Subcutaneous adipose tissue (tissue), 4 donors: ENCODE measurements around the gene ARF5. TPM values are rescaled to one million over a fixed set of nuclear protein-coding genes. Genes with fewer than 3 reads are reported as not detected.

Experiments
- CTCF ChIP-seq: fragments of 450-650 bp; IDR thresholded peaks from one replicate; pipeline ENCODE4 v1.5.1; 2016; ENCODE audit warnings: low read depth, mild to moderate bottlenecking, control low read depth, antibody characterized with exemption, moderate library complexity
- total RNA-seq, 4 donors: library from RNA; depleted of rRNA; stranded (reverse); fragments of >200 nt; gene quantifications; one replicate each; pipeline ENCODE4 v1.1.0, GENCODE V29; 2016

The ARF5 gene
- total RNA-seq, 4 donors from 2014 or later, result 64.9 to 140 (median 116) TPM

- TF ChIP-seq CTCF, result no peak
Measured at GRCh38 chr7:127608446-127608845, 20.2 kb downstream of the ARF5 start.

GRCh38 chr7:127609297-127609696, 21.1 kb downstream of the ARF5 start:
- no peak for TF ChIP-seq CTCF

- TF ChIP-seq CTCF, result no peak
Measured at GRCh38 chr7:127612263-127612662, 24.1 kb downstream of the ARF5 start.

GRCh38 chr7:127616724-127617123, 28.5 kb downstream of the ARF5 start:
- no peak for TF ChIP-seq CTCF

- no peak for TF ChIP-seq CTCF
Measured at GRCh38 chr7:127618042-127618441, 29.8 kb downstream of the ARF5 start, which contains the start of gene PAX4. TSS of gene PAX4 (minus strand) at chr7:127618142. CDS start at chr7:127615928, 2,214 bp downstream.

GRCh38 chr7:127618775-127619174, 30.6 kb downstream of the ARF5 start:
- TF ChIP-seq CTCF, result no peak

GRCh38 chr7:127619681-127620405, 31.6 kb downstream of the ARF5 start:
- TF ChIP-seq CTCF, result no peak
